GM08714 (cell line): ENCODE results near the gene ADGRL1.
"Not testable (repeated sequence)": the region's sequence is repeated elsewhere in the genome, so short reads cannot be mapped to it uniquely, and the experiment has no call there.

ENCODE experiments used
- H3K4me3 ChIP-seq: fragments of 200-500 bp; sonication (Bioruptor generic); 2 replicates; pipeline ENCODE4 v1.5.1; 2014; ENCODE audit warnings: mild to moderate bottlenecking, low read length, inconsistent platforms
- ZNF274 ChIP-seq: IDR thresholded peaks from 2 replicates; pipeline ENCODE4 v1.6.1; 2012; ENCODE audit warnings: mild to moderate bottlenecking, low read depth, low read length

Gene ADGRL1

GRCh38 chr19:14237014-14237941 lies 31.3 kb upstream of the ADGRL1 start:
- no peak overlapping the region for H3K4me3 ChIP-seq
- no peak for TF ChIP-seq ZNF274

GRCh38 chr19:14232945-14233344 lies 27.0 kb upstream of the ADGRL1 start:
- H3K4me3 ChIP-seq, result not testable (repeated sequence)

- H3K4me3 ChIP-seq, result not testable (repeated sequence)
Observed at GRCh38 chr19:14228446-14229071, 22.6 kb upstream of the ADGRL1 start.

GRCh38 chr19:14226498-14226897 lies 20.5 kb upstream of the ADGRL1 start:
- H3K4me3 ChIP-seq, result not testable (repeated sequence)

GRCh38 chr19:14222886-14223285 lies 16.9 kb upstream of the ADGRL1 start:
- no peak for TF ChIP-seq ZNF274
- no peak overlapping the region for H3K4me3 ChIP-seq

- not testable (repeated sequence) for H3K4me3 ChIP-seq
Observed at GRCh38 chr19:14221345-14221744, 15.4 kb upstream of the ADGRL1 start.

GRCh38 chr19:14218620-14219330 lies 12.8 kb upstream of the ADGRL1 start:
- no peak overlapping the region for H3K4me3 ChIP-seq
- TF ChIP-seq ZNF274, result no peak

- not testable (repeated sequence) for H3K4me3 ChIP-seq
Observed at GRCh38 chr19:14217886-14218285, 11.9 kb upstream of the ADGRL1 start.

- H3K4me3 ChIP-seq, result no peak overlapping the region
- TF ChIP-seq ZNF274, result no peak
Observed at GRCh38 chr19:14214580-14214979, 8.6 kb upstream of the ADGRL1 start.

- H3K4me3 ChIP-seq, result not testable (repeated sequence)
Observed at GRCh38 chr19:14210182-14210581, 4.2 kb upstream of the ADGRL1 start.

- H3K4me3 ChIP-seq, result not testable (repeated sequence)
Observed at GRCh38 chr19:14209401-14209800, 3.4 kb upstream of the ADGRL1 start.

GRCh38 chr19:14208496-14208895 lies 2.5 kb upstream of the ADGRL1 start:
- H3K4me3 ChIP-seq, result not testable (repeated sequence)

- H3K4me3 ChIP-seq, result not testable (repeated sequence)
Observed at GRCh38 chr19:14207796-14208195, 1.8 kb upstream of the ADGRL1 start.

- peak overlapping the region; percentile 68; the same call in 1 of the 2 replicates for H3K4me3 ChIP-seq
Observed at GRCh38 chr19:14206737-14207726, 1.1 kb upstream of the ADGRL1 start.

- not testable (repeated sequence) for H3K4me3 ChIP-seq
Observed at GRCh38 chr19:14206308-14206707, 339 bp upstream of the ADGRL1 start.

- not testable (repeated sequence) for H3K4me3 ChIP-seq
Observed at GRCh38 chr19:14204676-14205451, 1.1 kb downstream of the ADGRL1 start.

- not testable (repeated sequence) for H3K4me3 ChIP-seq
Observed at GRCh38 chr19:14204219-14204618, 1.8 kb downstream of the ADGRL1 start.

GRCh38 chr19:14203788-14204187 lies 2.2 kb downstream of the ADGRL1 start:
- not testable (repeated sequence) for H3K4me3 ChIP-seq
